ENCODE data around the gene PLBD2.

Gene PLBD2

GRCh38 chr12:113414519-113415038 lies 56.2 kb downstream of the PLBD2 start:
- Histone ChIP-seq H3K4me3 (ENCODE audit: low read length, poor library complexity, severe bottlenecking) (no peak overlapping the region), H3K79me2 (ENCODE audit: insufficient read depth, low read length) (no peaks in the 10 kb centered on the region), H3K9me2 (replicated peaks; ENCODE audit: low read depth, low read length) (no peaks in the 10 kb centered on the region), H3K27me3 (ENCODE audit: insufficient read depth, low read length, poor library complexity, severe bottlenecking) (no peaks in the 10 kb centered on the region), H3K36me3 (ENCODE audit: insufficient read depth, low read length) (no peaks in the 10 kb centered on the region), H3K9me3 (ENCODE audit: insufficient read depth, low read depth, low read length) (no peaks in the 10 kb centered on the region), H3K4me2 (ENCODE audit: low read depth, low read length, poor library complexity, severe bottlenecking) (no peak overlapping the region), H4K20me1 (ENCODE audit: insufficient read depth, low read length, poor library complexity, severe bottlenecking) (no peaks in the 10 kb centered on the region), H3F3A (ENCODE audit: low read depth) (no peaks in the 10 kb centered on the region), H2AFZ (ENCODE audit: low read length) (no peak overlapping the region), H3K9ac (ENCODE audit: low read depth, low read length, poor library complexity, severe bottlenecking) (no peak overlapping the region), H3K4me1 (ENCODE audit: insufficient read depth, low read length, poor library complexity, severe bottlenecking) (no peaks in the 10 kb centered on the region)
- TF ChIP-seq CTCF (conservative IDR thresholded peaks at IDR 0.05; ENCODE audit: low read length) (no peak), EZH2phosphoT487 (IDR thresholded peaks at IDR 0.05; ENCODE audit: borderline replicate concordance) (no peak)

GRCh38 chr12:113416091-113416754 lies 57.8 kb downstream of the PLBD2 start:
- Histone ChIP-seq H3K9ac (ENCODE audit: low read depth, low read length, poor library complexity, severe bottlenecking) (no peak overlapping the region), H3K36me3 (ENCODE audit: insufficient read depth, low read length) (no peaks in the 10 kb centered on the region), H3K79me2 (ENCODE audit: insufficient read depth, low read length) (no peaks in the 10 kb centered on the region), H3K9me3 (ENCODE audit: insufficient read depth, low read depth, low read length) (no peaks in the 10 kb centered on the region), H3K4me1 (ENCODE audit: insufficient read depth, low read length, poor library complexity, severe bottlenecking) (no peaks in the 10 kb centered on the region), H4K20me1 (ENCODE audit: insufficient read depth, low read length, poor library complexity, severe bottlenecking) (no peaks in the 10 kb centered on the region), H3K9me2 (replicated peaks; ENCODE audit: low read depth, low read length) (no peaks in the 10 kb centered on the region), H3F3A (ENCODE audit: low read depth) (no peaks in the 10 kb centered on the region), H2AFZ (ENCODE audit: low read length) (peak overlapping the region; percentile 49; the same call in 1 of the 2 replicates), H3K4me3 (ENCODE audit: low read length, poor library complexity, severe bottlenecking) (no peak overlapping the region), H3K4me2 (ENCODE audit: low read depth, low read length, poor library complexity, severe bottlenecking) (no peak overlapping the region), H3K27me3 (ENCODE audit: insufficient read depth, low read length, poor library complexity, severe bottlenecking) (no peaks in the 10 kb centered on the region)
- TF ChIP-seq EZH2phosphoT487 (IDR thresholded peaks at IDR 0.05; ENCODE audit: borderline replicate concordance) (no peak), CTCF (conservative IDR thresholded peaks at IDR 0.05; ENCODE audit: low read length) (no peak)

GRCh38 chr12:113418213-113418879 lies 60.0 kb downstream of the PLBD2 start:
- Histone ChIP-seq H3K4me3 (ENCODE audit: low read length, poor library complexity, severe bottlenecking) (no peak overlapping the region), H3K36me3 (ENCODE audit: insufficient read depth, low read length) (no peaks in the 10 kb centered on the region), H2AFZ (ENCODE audit: low read length) (no peak overlapping the region), H3K79me2 (ENCODE audit: insufficient read depth, low read length) (no peaks in the 10 kb centered on the region), H3K9me3 (ENCODE audit: insufficient read depth, low read depth, low read length) (no peaks in the 10 kb centered on the region), H3K9me2 (replicated peaks; ENCODE audit: low read depth, low read length) (no peaks in the 10 kb centered on the region), H3K4me1 (ENCODE audit: insufficient read depth, low read length, poor library complexity, severe bottlenecking) (no peaks in the 10 kb centered on the region), H3K9ac (ENCODE audit: low read depth, low read length, poor library complexity, severe bottlenecking) (no peak overlapping the region), H3K4me2 (ENCODE audit: low read depth, low read length, poor library complexity, severe bottlenecking) (no peak overlapping the region), H3K27me3 (ENCODE audit: insufficient read depth, low read length, poor library complexity, severe bottlenecking) (no peaks in the 10 kb centered on the region), H3F3A (ENCODE audit: low read depth) (no peaks in the 10 kb centered on the region), H4K20me1 (ENCODE audit: insufficient read depth, low read length, poor library complexity, severe bottlenecking) (no peaks in the 10 kb centered on the region)
- no peak for TF ChIP-seq CTCF (conservative IDR thresholded peaks at IDR 0.05; ENCODE audit: low read length)
- no peak for TF ChIP-seq EZH2phosphoT487 (IDR thresholded peaks at IDR 0.05; ENCODE audit: borderline replicate concordance)

All from Loucy (cell line).